HG02970 (cell line): Measurements from ENCODE around the gene PROK1.
"Not testable (repeated sequence)": the region's sequence is repeated elsewhere in the genome, so short reads cannot be mapped to it uniquely, and the experiment has no call there.

Source experiments
- ATAC-seq: cut with Tn5 transposase; IDR thresholded peaks from one replicate; pipeline ENCODE4 v1.9.1; 2021; ENCODE audit warnings: mild to moderate bottlenecking, moderate library complexity, moderate number of reproducible peaks; ENCODE audit not compliant: unreplicated experiment, low FRiP score

Gene PROK1

DNA sequence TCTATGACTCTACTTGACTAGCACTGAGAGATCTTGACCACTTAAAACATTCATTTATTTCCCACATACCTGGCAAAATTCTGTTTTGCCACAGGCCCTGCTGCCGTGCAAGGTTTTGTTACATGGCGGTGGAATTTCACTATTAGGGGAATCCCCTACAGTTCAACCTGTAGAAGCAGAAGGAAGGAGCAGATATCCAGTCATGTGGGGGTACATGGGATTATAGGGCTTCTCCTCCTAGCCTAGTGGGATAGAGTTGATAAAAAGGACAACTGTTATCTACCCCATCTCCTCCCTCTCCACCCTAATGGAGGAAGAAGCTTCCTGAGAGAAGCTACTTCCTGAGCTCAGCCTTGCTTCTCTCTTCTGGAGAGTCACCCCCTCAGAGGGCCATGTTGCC is 17.7 kb upstream of the PROK1 start:
- ATAC-seq: no peak

DNA sequence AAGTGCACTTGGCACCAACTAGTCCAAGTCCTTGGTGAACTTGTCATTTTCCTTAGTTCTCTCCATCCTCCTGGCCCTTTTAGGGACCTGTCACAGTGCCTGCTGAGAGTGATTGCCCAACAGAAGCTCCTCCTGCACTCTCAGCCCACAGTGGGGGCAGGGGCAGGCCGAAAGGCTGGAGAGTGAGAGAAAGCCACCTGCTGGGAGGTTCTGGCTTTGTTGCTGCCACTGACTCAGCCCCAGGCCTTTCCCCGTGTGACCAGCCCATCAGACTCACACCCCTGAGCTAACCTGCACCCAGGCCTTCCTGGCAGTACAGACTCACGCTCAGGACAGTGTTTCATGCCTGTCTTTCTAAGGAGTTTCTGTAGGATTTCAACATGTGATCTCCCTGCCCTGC is 17.1 kb upstream of the PROK1 start:
- ATAC-seq: no peak

DNA sequence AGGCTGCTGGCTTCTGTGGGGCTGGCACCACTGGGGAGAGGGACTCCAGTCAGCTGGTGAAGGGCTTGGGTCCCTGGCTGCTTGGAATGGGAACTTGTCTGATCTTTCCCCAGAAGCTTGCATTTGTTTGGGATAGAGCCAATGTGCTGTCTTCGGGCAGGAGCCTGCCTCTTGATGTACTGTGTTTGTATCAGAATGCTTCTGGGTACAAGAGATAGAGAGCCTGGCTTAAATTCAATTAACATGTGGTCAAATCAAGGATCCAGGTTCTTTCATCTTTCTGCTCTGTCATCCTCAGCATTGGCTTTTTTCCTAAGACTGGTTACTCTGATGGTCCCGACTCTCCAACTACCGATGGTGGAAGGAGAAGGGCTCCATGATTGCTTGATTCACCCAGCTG is 16.0 kb upstream of the PROK1 start:
- no peak for ATAC-seq

DNA sequence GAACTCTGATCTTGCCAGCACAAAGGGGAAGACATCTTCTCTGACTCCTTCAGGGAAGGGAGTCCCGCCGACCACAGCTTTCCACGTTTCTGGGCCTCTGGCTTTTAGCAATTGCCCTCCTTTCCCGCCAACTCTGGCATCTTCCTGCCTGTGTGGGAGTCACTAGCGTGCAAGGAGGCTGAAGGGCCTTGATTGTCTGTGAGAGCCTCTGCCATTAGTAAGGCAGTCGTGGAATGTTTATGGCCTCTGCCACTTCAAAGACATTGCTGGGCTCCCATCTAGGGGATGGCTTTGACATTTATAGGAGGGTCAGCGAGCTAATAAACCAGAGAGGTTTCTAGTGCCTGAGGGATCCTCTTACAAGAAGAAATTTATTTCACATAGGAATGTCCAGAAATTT is 14.3 kb upstream of the PROK1 start:
- ATAC-seq: no peak

DNA sequence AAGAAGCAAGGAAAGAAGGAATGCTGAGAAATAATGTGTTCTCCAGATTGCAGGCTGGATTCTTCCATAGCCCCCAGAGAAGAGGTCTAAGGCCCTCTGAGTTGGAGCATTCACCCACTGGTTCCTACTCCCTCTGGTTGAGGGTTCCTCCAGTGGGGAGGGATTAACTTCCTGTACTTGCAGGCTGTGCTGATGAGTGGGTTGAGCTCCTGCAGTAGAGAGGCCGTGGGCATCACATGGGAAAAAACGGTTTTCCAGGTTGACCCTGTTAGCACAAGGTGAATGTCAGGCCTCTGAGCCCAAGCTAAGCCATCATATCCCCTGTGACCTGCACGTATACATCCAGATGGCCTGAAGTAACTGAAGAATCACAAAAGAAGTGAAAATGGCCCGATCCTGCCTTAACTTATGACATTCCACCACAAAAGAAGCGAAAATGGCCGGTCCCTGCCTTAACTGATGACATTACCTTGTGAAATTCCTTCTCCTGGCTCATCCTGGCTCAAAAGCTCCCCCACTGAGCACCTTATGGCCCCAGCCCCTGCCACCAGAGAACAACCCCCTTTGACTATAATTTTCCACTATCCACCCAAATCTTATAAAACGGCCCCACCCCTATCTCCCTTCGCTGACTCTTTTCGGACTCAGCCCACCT is 13.2 kb upstream of the PROK1 start:
- ATAC-seq: not testable (repeated sequence)

DNA sequence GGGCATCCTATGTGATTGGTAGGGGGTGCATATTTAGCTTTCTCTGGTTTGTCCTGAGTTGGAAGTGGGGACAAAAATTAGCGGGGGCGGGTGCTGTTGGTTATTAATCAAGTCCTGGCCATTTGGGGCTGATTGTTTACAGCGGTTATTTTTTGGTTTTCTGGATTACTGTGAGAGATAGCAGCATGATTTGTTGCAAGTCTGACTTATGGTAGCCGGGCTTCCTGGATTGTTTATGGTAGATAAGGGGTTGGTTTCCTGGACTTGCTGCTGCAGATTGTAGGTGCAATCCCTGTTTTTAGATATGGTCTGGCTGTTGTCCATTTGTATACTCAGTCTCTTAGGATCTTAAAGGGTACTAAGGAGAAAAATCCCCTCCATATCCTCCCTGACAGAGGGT is 12.1 kb upstream of the PROK1 start:
- no peak for ATAC-seq

DNA sequence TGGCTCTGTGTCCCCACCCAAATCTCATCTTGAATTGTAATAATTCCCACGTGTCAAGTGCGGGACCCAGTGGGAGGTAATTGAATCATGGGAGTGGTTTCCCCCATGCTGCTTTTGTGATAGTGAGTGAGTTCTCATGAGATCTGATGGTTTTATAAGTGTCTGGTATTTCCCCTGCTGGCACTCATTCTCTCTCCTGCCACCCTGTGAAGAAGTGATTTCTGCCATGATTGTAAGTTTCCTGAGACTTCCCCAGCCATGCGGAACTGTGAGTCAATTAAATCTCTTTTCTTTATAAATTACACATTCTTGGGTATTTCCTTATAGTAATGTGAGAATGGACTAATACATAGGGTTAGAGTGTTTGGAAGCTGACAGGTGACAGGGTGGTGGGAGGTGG is 11.1 kb upstream of the PROK1 start:
- ATAC-seq: not testable (repeated sequence)

DNA sequence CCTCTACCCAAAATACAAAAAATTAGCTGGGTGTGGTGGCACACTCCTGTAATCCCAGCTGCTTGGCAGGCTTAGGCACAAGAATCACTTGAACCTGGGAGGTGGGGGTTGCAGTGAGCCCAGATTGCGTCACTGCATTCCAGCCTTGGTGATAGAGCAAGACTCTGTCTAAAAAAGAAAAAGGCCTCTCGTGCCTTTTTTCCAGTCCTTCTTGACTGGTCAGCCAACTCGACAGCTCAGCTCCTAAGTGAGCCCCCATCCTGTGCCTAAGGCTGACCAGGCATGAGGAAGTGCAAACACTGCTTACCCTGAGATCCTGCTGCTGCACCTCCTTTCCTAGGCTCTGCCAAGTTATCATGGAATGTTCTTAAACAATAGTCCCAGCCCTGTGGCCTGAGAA is 10.1 kb upstream of the PROK1 start:
- ATAC-seq: no peak

DNA sequence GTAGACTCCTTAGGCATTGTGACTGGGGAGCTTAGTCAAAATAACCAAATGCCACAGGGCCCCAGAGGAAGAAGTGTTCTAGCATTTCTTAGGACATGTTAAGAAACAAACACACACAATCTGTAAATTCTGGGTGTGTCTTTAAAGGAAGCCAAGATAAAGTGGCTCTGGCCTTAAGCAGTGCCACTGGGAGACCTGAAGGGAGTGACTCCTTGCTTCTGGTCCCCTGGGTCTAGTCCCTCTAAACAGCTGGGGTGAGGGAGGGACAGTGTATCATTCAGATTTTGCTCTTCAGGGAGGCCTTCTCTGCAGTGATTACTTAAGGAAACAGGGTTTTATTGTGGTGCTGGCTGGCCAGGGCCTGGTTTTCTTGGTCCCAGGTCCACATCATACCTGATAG is 9.1 kb upstream of the PROK1 start:
- ATAC-seq: no peak

DNA sequence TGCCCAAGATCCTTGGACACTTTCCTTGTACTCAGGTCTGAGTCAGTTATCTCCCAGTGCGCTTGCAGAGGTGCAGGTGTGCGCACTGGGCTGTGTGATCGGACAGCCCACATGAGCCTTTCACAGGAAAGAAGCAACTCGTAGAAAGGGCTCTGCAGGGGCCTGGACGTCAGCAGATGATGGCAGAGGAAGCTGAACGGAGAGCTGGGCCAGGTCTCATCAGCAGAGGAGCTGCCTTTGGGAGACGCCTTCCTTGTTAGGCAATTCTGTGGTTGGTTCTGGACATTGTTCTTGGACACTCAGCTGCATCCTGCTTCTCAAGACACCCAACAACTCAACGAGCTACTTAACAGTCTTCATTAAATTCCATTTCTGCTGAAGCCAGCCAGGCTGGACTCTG is 7.5 kb upstream of the PROK1 start:
- no peak for ATAC-seq

DNA sequence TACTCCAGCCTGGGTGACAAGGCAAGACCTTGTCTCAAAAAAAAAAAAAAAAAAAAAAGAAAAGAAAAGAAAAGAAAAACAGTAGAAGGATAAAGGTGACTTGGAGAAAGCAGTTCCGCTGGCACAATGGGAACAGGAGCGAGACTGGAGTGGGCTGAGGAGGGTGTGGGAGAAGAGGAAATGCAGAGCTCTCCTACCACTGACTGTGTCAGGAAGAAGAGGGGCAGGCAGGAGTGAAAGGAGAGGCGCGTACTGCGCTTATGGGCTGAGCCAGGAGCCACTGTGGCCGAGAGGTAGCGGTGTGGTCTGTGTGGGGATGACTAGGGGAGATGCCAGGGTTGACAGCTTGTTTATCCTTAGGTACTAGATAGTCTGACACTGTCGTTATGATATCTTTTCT is 6.4 kb upstream of the PROK1 start:
- ATAC-seq: no peak

DNA sequence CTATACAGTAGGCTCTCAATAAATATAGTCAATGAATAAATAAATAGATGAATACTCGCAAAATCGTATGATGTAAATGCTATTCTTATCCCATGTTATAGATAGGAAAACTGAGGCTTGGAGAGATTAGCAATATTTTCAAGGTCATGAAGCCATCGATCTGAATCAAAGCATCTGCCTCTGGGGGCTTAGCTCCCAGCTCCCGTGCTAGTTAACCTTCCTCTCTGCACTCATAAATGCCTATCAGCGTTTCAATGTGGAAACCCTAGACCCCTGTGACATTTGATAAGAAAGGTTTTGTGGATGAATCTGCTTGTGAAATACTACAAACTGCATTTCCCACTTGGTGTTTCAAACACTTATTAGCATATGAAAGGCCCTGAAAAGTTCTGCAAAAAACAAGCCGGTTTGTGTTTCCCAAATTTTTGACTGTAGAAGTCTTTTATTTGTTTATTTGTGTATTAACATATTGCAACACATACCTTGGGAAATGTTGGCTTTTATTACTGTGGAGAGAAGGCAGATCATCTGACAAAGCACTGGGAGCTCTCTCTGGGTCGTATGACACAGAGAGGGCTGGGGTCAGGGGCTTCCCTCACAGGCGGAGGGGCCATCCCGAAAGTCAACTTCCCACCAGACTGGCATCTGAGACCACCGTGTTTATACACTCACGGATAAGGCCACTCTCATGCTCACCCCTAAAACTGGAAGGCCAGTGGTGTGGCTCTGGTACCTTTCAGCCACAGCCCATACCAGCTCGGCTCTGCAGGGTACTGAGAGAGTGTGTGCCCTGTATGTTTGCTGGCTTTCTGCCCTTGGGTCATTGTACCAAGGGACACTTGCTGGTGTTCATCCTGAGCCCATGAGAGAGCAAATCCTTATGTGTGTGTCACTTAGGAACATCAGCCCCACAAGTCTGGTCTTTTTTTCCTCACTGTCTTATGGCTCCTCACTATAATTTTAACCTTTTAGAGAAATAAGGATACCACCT is 993 bp upstream of the PROK1 start:
- ATAC-seq: no peak

DNA sequence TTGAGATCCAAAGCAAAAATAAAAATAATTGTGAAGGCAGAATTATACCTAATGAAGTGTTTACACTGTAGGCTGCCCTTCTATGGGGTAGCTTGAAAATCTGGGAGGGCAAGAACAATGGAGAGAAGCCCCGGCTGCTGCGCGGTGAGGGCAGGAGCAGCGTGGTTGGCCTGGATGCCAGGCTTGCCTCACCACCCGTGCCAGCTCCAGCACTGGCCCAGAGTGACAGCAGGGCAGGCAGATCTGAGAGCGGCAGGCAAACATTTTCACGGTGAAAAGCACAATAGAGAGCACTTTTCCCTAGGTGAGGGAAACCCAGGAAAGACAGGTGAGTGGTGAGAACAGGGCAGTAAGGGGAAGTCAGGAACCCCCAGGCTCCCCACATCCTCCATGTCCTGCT is 1.4 kb downstream of the PROK1 start:
- ATAC-seq: no peak

DNA sequence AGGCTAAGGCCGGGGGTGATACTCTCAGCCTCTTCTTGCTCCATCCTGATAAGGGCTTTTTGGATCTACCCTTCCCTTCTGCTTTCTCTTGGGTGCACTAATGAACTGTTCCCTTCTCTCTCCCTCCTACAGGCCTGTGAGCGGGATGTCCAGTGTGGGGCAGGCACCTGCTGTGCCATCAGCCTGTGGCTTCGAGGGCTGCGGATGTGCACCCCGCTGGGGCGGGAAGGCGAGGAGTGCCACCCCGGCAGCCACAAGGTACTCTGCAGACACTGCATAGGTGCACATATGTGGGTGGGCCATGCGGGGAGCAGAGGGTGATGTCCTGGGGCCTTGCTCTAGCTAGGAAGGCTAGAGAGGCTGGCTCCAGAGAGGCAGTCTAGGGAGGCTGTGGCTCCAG is 2.9 kb downstream of the PROK1 start:
- no peak for ATAC-seq

DNA sequence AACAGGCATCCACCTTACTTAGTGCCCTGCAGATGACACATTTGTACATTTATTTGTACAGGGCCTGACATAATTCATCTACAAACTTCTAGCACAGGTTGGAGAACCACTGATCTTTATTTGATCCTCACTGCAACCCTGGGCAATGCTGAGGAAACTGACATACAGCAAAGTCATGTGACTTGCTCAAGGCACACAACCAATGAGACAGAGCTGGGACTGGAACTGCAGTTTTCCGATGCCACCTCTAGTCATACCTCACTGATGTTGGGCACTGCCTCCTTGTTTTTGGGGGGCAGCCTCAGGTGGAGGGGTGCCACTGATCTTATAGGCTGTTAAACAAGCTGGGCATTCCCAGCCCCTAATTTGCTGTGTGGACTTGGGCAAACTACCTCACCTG is 3.4 kb downstream of the PROK1 start:
- no peak for ATAC-seq

DNA sequence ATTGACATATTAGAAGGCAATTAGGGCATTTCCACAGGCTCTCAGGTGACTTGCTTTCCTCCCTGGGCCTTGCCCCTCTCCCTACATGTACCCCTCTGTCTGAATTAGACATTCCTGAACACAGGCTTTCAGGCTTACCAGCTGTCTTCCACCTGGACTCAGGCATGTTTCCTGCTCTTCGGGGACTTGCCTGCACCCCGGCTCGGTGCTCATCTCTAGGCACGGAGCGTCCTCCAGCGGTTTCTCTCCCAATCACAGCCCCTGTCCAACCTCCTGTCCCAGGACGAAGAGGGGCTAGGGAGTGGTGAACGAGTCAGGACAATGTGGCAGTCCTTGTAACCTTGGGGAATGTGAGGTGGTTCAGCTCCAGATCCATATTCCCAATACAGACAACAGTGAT is 4.2 kb downstream of the PROK1 start:
- no peak for ATAC-seq

DNA sequence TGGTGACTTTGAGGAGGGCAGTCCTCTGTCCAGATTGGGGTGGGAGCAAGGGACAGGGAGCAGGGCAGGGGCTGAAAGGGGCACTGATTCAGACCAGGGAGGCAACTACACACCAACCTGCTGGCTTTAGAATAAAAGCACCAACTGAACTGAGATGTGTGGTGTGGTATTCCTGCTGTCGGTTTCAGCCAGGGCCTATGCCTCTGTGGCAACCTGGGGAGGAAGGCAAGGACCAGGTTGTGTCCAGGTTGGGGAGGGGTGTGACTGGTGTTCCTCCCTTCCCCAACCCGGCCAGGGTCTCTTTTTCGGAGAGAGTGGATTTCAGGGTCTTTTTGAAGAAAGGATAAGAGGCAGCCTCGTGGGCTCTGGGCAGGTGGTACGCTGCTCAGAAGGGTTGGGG is 6.3 kb downstream of the PROK1 start:
- ATAC-seq: no peak

DNA sequence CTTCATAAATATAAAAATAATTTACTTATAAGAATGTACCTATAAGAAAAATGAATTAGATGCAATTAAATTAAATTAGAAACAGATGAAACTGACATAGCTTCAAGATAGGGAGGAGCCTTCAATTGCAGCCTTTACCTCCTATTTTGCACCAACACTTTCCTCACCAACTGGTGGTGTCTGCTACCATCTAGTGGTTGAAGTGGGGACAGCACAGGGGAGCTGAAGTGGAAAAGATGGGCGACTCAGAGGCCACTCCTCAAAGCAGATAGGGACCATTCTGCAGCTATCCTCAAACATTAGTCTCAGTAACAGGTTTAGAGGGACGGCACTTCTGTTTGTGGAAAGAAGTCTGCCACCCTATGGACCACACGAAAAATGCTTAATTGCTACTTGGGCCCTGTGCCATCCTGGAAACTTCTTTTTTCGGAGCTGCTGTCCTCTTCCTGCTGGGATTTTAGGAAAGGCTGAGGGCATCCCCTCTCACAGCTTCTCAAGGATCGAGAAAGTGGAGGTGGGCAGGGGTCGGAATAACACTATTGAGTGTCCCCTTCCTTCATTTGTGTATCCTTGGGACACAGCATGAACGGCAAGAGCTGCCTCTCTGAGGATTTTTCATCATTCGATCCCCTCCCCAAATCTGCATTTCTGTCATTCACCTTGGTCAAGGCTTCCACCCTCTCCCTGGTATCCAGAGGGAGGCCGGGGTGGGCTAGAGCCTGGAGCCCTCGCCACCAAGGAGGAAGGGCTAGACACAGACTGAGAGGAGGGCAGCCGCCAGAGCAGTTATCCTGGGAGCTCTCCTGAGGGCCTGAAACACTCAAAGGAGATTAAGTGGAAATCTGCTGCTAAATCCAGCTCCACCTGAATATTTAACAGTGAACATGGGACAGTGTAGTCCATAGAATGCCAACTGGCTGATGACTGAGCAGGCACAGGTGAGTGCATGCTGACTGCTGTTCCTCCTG is 9.6 kb downstream of the PROK1 start:
- ATAC-seq: no peak

DNA sequence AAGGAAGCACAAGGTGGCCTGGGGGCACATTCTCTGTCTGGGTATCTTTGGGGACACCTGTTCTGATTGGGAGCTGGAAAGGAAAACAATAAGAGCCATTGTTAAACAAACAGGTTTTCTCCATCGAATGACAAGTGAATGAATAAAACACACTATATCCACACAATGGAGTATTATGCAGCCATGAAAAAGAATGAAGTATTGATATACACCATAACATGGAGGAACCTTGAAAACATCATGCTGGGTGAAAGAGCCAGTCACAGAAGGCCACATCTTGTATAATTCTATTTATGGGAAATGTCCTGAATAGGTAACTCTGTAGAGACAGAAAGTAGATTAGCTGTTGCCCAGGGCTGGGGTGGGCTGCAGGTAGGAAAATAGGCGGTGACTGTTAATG is 11.1 kb downstream of the PROK1 start:
- no peak for ATAC-seq

DNA sequence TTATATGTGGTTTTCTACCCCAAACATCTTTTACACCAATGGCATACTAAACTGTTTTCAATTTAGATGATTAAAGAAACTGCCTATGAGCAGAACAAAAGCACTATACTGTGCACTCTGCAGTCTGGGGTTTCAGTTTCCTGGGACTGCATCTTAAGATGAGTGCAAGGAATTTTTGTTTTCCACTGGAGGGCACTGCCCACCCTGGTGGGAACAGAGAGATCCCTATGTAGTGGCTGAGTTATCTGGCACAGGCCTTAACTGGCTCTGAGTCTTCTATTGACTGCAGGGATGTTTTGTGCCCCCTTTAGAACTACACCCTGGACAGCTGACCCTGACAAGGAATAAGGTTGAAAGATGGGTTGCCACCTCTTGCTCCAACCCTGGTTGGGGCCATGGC is 12.0 kb downstream of the PROK1 start:
- ATAC-seq: no peak

DNA sequence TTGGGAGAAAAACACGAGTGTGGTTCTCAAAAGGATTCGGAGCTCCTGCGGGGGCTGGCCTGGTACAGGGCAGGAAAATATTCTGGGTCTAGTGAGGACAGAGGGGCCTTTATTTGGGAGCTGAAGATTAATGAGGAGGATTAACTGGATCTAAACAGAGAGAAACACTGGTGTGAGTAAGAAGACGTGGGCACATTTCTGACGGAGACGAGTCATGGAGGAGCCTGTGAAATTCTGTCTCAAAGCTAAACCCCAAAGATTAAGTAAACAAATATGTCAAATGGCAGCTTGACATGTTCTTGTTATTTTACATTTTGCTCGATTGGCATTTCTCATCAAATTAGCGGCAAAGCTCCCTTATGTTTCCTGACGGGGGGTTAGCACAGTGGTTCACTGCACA is 12.8 kb downstream of the PROK1 start:
- no peak for ATAC-seq
